Neuronal stem cell (in vitro differentiated cells): Measurements from ENCODE around the gene LYPLAL1. TPM values are rescaled to one million over a fixed set of nuclear protein-coding genes. Genes with fewer than 3 reads are reported as not detected.
A peak's percentile ranks its signal among the peaks of the same experiment; 100 is the strongest.

Experiments
- DNase-seq: peaks from one replicate; pipeline ENCODE4 v3.0.0-alpha.2; 2013; ENCODE audit warnings: low spot score
- H2AFZ ChIP-seq: one replicate; pipeline ENCODE4 v1.6.1; 2013; ENCODE audit warnings: mild to moderate bottlenecking, low read length, inconsistent platforms
- H2AK5ac ChIP-seq: 2 replicates; pipeline ENCODE4 v1.6.1; 2013; ENCODE audit warnings: low read depth, mild to moderate bottlenecking, inconsistent platforms, low read length, moderate library complexity, mixed read lengths
- H2BK120ac ChIP-seq: 2 replicates; pipeline ENCODE4 v1.6.1; 2013; ENCODE audit warnings: low read depth, mild to moderate bottlenecking, inconsistent platforms, low read length, moderate library complexity, mixed read lengths
- H2BK12ac ChIP-seq: one replicate; pipeline ENCODE4 v1.6.1; 2013; ENCODE audit warnings: low read length, inconsistent platforms
- H2BK15ac ChIP-seq: 2 replicates; pipeline ENCODE4 v1.6.1; 2013; ENCODE audit warnings: mild to moderate bottlenecking, low read length, inconsistent platforms, mixed read lengths
- H2BK5ac ChIP-seq: one replicate; pipeline ENCODE4 v1.6.1; 2013; ENCODE audit warnings: inconsistent platforms, mild to moderate bottlenecking, low read length, moderate library complexity
- H3K14ac ChIP-seq: one replicate; pipeline ENCODE4 v1.6.1; 2013; ENCODE audit warnings: low read length, inconsistent platforms
- H3K18ac ChIP-seq: 2 replicates; pipeline ENCODE4 v1.6.1; 2013; ENCODE audit warnings: low read length, inconsistent platforms
- H3K23ac ChIP-seq: 2 replicates; pipeline ENCODE4 v1.6.1; 2013; ENCODE audit warnings: low read depth, mild to moderate bottlenecking, mixed read lengths, low read length, inconsistent platforms; ENCODE audit not compliant: poor library complexity
- H3K27ac ChIP-seq: replicated peaks from 3 replicates; pipeline ENCODE4 v1.5.1; 2013; ENCODE audit warnings: low read length, inconsistent platforms
- H3K27me3 ChIP-seq, 3 experiments: 2 replicates each; pipeline ENCODE4 v1.6.1; 2013; ENCODE audit warnings: low read length in 3 of 3, mild to moderate bottlenecking in 2 of 3, inconsistent platforms in 1 of 3, low read depth in 1 of 3, mixed read lengths in 1 of 3, moderate library complexity in 1 of 3; ENCODE audit not compliant: control insufficient read depth in 3 of 3, insufficient read depth in 3 of 3
- H3K36me3 ChIP-seq, 2 donors: replicated peaks in 1 of 2; 2 replicates each; pipeline ENCODE4 v1.6.1; 2013; ENCODE audit warnings: low read length in 2 of 2; ENCODE audit not compliant: control insufficient read depth in 2 of 2, insufficient read depth in 2 of 2
- H3K4ac ChIP-seq: 2 replicates; pipeline ENCODE4 v1.6.1; 2013; ENCODE audit warnings: inconsistent platforms, mild to moderate bottlenecking, low read length, moderate library complexity
- H3K4me1 ChIP-seq, 2 donors: 1 replicate in 1 of 2; 2 replicates in 1 of 2; pipeline ENCODE4 v1.6.1; 2013; ENCODE audit warnings: low read length in 2 of 2, low read depth in 1 of 2; ENCODE audit not compliant: control insufficient read depth in 2 of 2, insufficient read depth in 1 of 2
- H3K4me2 ChIP-seq: one replicate; pipeline ENCODE4 v1.6.1; 2013; ENCODE audit warnings: mild to moderate bottlenecking, low read length, inconsistent platforms; ENCODE audit not compliant: insufficient read depth, poor library complexity, severe bottlenecking
- H3K4me3 ChIP-seq, 2 donors: 2 replicates each; pipeline ENCODE4 v1.5.1; 2013; ENCODE audit warnings: low read length in 2 of 2, mild to moderate bottlenecking in 2 of 2, inconsistent platforms in 1 of 2, moderate library complexity in 1 of 2
- H3K79me1 ChIP-seq: one replicate; pipeline ENCODE4 v1.6.1; 2013; ENCODE audit warnings: low read depth, mild to moderate bottlenecking, inconsistent platforms, low read length, moderate library complexity
- H3K9ac ChIP-seq: one replicate; pipeline ENCODE4 v1.6.1; 2013; ENCODE audit warnings: mild to moderate bottlenecking, low read depth, low read length, inconsistent platforms; ENCODE audit not compliant: poor library complexity
- H3K9me3 ChIP-seq, 2 donors: replicated peaks in 1 of 2; 2 replicates each; pipeline versions ENCODE3 to v1.6.1; 2013; ENCODE audit warnings: low read length in 2 of 2, mild to moderate bottlenecking in 2 of 2, inconsistent platforms in 1 of 2, low read depth in 1 of 2, mixed read lengths in 1 of 2, moderate library complexity in 1 of 2; ENCODE audit not compliant: control insufficient read depth in 2 of 2, insufficient read depth in 1 of 2
- H4K8ac ChIP-seq: one replicate; pipeline ENCODE4 v1.6.1; 2013; ENCODE audit warnings: low read depth, mild to moderate bottlenecking, inconsistent platforms, low read length, moderate library complexity
- H4K91ac ChIP-seq: one replicate; pipeline ENCODE4 v1.6.1; 2013; ENCODE audit warnings: low read length, low read depth, mild to moderate bottlenecking, inconsistent platforms; ENCODE audit not compliant: poor library complexity
- WGBS, 2 donors: extraction: QIAGEN DNeasy Blood & Tissue Kit; methylation state at CpG; one replicate each; pipeline ENCODE4 v1.1.7; 2013; ENCODE audit warnings: missing lambda C conversion rate in 2 of 2, mixed read lengths in 1 of 2; ENCODE audit not compliant: insufficient read length in 2 of 2, insufficient replicate concordance in 1 of 2; ENCODE audit errors: extremely low coverage in 2 of 2; 5-methylcytosine and 5-hydroxymethylcytosine counted together
- polyA plus RNA-seq, 2 experiments: library from polyadenylated mRNA; stranded (reverse); fragments of 200-250 nt; gene quantifications; one replicate each; pipeline ENCODE4 v1.2.3, GENCODE V29; 2013

The LYPLAL1 gene
- polyA plus RNA-seq (2013, experiment 1 of 2) = 13.2 TPM
- polyA plus RNA-seq (2013, experiment 2 of 2) = 14.2 TPM

DNA sequence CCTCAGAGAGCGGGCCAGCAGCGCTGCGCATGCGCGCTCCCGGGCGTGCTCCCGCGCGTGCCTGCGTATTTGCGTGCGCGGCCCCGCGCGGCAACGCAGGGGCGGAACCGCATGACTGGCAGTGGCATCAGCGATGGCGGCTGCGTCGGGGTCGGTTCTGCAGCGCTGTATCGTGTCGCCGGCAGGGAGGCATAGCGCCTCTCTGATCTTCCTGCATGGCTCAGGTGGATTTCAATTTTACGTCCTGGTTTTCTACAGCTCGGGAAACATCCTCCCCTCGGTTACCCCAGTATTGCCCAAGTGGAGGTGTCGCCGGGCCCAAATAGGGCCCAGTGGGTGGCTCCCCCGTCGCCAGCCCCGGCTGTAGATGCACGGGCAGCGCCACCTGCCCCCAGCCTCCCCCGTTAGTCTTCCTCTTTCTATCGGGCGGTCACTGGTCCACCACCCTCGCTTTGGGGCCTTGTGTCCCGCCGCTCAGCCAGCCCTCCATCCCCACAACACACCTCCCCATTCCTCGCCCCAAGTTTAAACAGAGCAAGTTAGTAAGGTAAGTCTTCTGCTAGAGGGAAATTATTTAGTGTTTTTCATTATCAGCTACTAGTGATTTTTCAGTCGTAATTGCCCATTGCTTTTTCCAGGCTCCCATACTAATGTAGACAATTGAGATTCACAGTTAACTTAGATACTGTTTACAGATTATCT lies at the start of gene LYPLAL1:
Gene LYPLAL1 (plus strand): TSS at position 121 of the 702 bp plus-strand sequence. CDS start 13 bp downstream, at position 134.
- H4K8ac ChIP-seq = no peak within 1 kb of the TSS
- H3K27ac ChIP-seq = peak within 1 kb of the TSS; percentile 85
- peak within 1 kb of the TSS; percentile 47 for H3K14ac ChIP-seq
- H3K27me3 ChIP-seq = no peaks in the 10 kb centered on the region
- peak within 1 kb of the TSS; percentile 88 for H2AFZ ChIP-seq
- peaks cover 2 to 18% of the 10 kb centered on the region in 2 donors for H3K36me3 ChIP-seq
- no peak within 1 kb of the TSS for H2AK5ac ChIP-seq
- H2BK12ac ChIP-seq = no peak within 1 kb of the TSS
- no peak within 1 kb of the TSS for H4K91ac ChIP-seq
- WGBS, 2 donors = no CpG with 5 or more reads among the region's 48 CpGs
- H2BK120ac ChIP-seq = no peak within 1 kb of the TSS
- peaks cover 5 to 9% of the 10 kb centered on the region in 2 donors for H3K4me1 ChIP-seq
- H3K9ac ChIP-seq = peak within 1 kb of the TSS; percentile 85
- peak within 1 kb of the TSS; percentile 90 for H3K18ac ChIP-seq
- H3K9me3 ChIP-seq = no peaks in the 10 kb centered on the region
- H3K4me2 ChIP-seq = peak within 1 kb of the TSS; percentile 67
- peak; percentile 79 for DNase-seq
- H3K4ac ChIP-seq = no peak within 1 kb of the TSS
- no peaks in the 10 kb centered on the region for H3K79me1 ChIP-seq
- no peak within 1 kb of the TSS for H2BK15ac ChIP-seq
- peak within 1 kb of the TSS; percentile 64 to 87 for H3K4me3 ChIP-seq
- no peak within 1 kb of the TSS for H2BK5ac ChIP-seq
- peak within 1 kb of the TSS; percentile 98 for H3K23ac ChIP-seq

DNA sequence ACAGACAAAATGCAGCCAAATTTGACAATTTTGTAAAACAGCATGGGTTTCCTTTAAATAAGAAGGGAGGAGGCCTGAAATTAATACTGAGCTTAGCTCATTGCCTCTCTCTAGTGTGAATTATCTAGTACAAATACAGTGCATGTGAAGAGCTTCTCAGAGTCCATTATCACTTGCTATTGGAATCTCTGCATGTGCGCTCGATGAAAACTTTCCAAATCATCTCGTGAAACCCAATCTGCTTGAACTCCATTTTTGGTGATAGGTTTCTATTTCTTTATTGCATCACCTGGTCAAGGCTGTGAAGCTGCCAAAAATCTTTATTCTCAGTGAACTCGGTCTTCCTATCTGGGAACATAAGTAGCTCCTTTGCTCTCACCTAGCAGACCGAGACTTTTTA lies 49.5 kb upstream of the LYPLAL1 start:
- no CpG with 5 or more reads among the region's 5 CpGs for WGBS, 2 donors
- H2BK15ac ChIP-seq = no peak overlapping the region

GRCh38 chr1:219125342-219125741 lies 48.3 kb upstream of the LYPLAL1 start:
- no peak overlapping the region for H2AFZ ChIP-seq
- H3K14ac ChIP-seq = no peak overlapping the region
- H3K9ac ChIP-seq = no peak overlapping the region
- WGBS, 2 donors = no CpG with 5 or more reads among the region's 4 CpGs
- no peak overlapping the region for H2BK15ac ChIP-seq
- H3K4me3 ChIP-seq = no peak overlapping the region
- no peak overlapping the region for H3K18ac ChIP-seq
- no peak overlapping the region for H3K4ac ChIP-seq
- H2BK120ac ChIP-seq = no peak overlapping the region
- no peak overlapping the region for H3K27ac ChIP-seq
- H2AK5ac ChIP-seq = no peak overlapping the region
- H3K23ac ChIP-seq = no peak overlapping the region
- no peak overlapping the region for H2BK12ac ChIP-seq
- DNase-seq = no peak
- no peak overlapping the region for H4K91ac ChIP-seq
- H2BK5ac ChIP-seq = no peak overlapping the region
- no peaks in the 10 kb centered on the region for H3K4me1 ChIP-seq
- H3K27me3 ChIP-seq = no peaks in the 10 kb centered on the region
- no peak overlapping the region for H4K8ac ChIP-seq
- no peaks in the 10 kb centered on the region for H3K36me3 ChIP-seq
- H3K4me2 ChIP-seq = no peak overlapping the region
- H3K9me3 ChIP-seq = no peaks in the 10 kb centered on the region
- no peaks in the 10 kb centered on the region for H3K79me1 ChIP-seq

More for the DNA sequence above, 49.5 kb upstream of the LYPLAL1 start:
- Histone ChIP-seq H3K4me2 (no peak overlapping the region), H2AFZ (no peak overlapping the region), H3K23ac (no peak overlapping the region), H2BK12ac (no peak overlapping the region), H3K18ac (no peak overlapping the region), H3K4ac (no peak overlapping the region), H3K4me3 (no peak overlapping the region), H2AK5ac (no peak overlapping the region), H3K27ac (no peak overlapping the region), H4K91ac (no peak overlapping the region), H3K4me1 (no peaks in the 10 kb centered on the region), H2BK5ac (no peak overlapping the region), H3K27me3 (no peaks in the 10 kb centered on the region), H2BK120ac (no peak overlapping the region), H3K9me3 (no peaks in the 10 kb centered on the region), H3K36me3 (no peaks in the 10 kb centered on the region), H3K9ac (no peak overlapping the region), H4K8ac (no peak overlapping the region), H3K79me1 (no peaks in the 10 kb centered on the region), H3K14ac (no peak overlapping the region)
- DNase-seq = no peak

DNA sequence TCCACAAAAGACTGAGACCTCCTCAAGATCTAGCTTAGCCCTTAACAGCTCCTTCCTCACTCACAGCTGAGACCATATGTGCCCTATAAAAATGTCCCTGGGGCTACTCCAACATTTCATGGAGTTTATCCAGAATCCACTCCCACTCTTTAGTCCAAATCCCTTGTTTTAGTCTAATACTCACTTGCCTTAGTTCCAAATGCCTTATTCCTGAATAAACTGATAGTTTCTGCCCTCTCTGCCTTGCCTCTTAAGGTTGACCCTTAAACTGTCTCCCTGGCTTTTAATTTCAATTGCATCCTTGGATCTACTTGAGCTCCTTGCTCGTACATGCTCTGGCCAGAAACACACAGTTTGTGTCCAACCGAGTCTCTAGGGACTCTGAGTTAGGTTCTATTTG lies 47.3 kb upstream of the LYPLAL1 start:
- no peak overlapping the region for H2BK5ac ChIP-seq
- no peak overlapping the region for H4K8ac ChIP-seq
- no peak overlapping the region for H2AK5ac ChIP-seq
- no peak overlapping the region for H2BK120ac ChIP-seq
- H3K9me3 ChIP-seq = no peaks in the 10 kb centered on the region
- no peak overlapping the region for H3K4me2 ChIP-seq
- H3K79me1 ChIP-seq = no peaks in the 10 kb centered on the region
- WGBS, 2 donors = no CpG with 5 or more reads among the region's 2 CpGs
- no peak overlapping the region for H2BK12ac ChIP-seq
- no peaks in the 10 kb centered on the region for H3K27me3 ChIP-seq
- no peaks in the 10 kb centered on the region for H3K36me3 ChIP-seq
- no peak overlapping the region for H3K9ac ChIP-seq
- H2BK15ac ChIP-seq = no peak overlapping the region
- no peak overlapping the region for H3K4ac ChIP-seq
- H3K4me3 ChIP-seq = no peak overlapping the region
- no peak overlapping the region for H2AFZ ChIP-seq
- no peaks in the 10 kb centered on the region for H3K4me1 ChIP-seq
- H3K18ac ChIP-seq = no peak overlapping the region
- no peak overlapping the region for H3K23ac ChIP-seq
- H3K27ac ChIP-seq = no peak overlapping the region
- no peak for DNase-seq
- H4K91ac ChIP-seq = no peak overlapping the region
- H3K14ac ChIP-seq = no peak overlapping the region
